ENCODE measurements around the gene MIEF2.

DNA sequence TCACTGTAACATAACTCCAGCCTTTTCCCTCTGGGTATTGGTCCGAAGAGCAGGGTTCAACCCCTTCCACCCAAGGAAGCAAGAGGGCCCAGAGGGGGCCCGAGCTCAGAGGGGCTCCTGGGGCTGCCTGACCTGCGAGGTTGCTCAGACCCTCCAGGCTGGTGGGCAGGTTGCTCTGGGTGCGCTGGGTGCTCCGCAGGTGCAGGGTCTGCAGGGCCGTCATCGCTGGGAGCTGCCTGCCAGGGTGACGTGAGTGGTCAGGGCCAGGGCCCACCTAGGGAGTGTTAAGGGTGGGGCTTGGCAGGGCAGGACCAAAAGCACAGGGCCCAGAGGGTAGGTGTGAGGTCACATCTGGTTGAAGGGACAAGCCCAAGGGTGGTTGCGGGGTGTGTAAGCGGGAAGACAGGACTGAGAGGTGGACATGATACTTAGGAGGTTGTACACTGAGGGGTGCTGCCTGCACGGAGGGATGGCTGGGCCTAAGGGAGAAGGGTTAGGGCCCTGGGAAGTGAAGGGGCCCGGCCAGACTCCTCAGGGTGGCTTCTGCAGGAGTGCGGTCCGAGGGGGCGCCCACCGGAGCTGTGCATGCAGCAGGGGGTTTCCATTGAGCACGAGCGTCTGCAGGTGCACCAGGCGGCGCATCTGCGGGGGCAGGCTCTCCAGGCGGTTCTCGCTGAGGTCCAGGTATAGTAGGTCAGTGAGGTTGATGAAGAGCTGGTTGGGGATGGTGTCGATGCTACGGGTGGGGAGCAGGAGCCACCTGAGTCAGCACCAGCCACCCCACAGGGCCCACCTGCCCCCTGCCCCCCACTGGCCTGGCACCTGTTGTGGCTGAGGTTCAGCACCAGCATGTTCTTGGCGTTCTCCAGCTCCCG lies 6.3 kb upstream of the MIEF2 start:
- TF ChIP-seq, protein P1, sequence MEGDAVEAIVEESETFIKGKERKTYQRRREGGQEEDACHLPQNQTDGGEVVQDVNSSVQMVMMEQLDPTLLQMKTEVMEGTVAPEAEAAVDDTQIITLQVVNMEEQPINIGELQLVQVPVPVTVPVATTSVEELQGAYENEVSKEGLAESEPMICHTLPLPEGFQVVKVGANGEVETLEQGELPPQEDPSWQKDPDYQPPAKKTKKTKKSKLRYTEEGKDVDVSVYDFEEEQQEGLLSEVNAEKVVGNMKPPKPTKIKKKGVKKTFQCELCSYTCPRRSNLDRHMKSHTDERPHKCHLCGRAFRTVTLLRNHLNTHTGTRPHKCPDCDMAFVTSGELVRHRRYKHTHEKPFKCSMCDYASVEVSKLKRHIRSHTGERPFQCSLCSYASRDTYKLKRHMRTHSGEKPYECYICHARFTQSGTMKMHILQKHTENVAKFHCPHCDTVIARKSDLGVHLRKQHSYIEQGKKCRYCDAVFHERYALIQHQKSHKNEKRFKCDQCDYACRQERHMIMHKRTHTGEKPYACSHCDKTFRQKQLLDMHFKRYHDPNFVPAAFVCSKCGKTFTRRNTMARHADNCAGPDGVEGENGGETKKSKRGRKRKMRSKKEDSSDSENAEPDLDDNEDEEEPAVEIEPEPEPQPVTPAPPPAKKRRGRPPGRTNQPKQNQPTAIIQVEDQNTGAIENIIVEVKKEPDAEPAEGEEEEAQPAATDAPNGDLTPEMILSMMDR (IDR thresholded peaks at IDR 0.05), result no peak
- no peak for TF ChIP-seq POLR2A (IDR thresholded peaks at IDR 0.05)
- TF ChIP-seq POLR2AphosphoS5 (IDR thresholded peaks at IDR 0.05), result no peak

All from transverse colon (tissue), 4 donors.